ENCODE results near the gene TSPEAR. TPM values are rescaled to one million over a fixed set of nuclear protein-coding genes. Genes with fewer than 3 reads are reported as not detected.
A peak's percentile ranks its signal among the peaks of the same experiment; 100 is the strongest.

TSPEAR gene
- total RNA-seq, 2 donors from 2014 or later, result not detected

GRCh38 chr21:44677881-44678280, 33.5 kb downstream of the TSPEAR start:
- no peak overlapping the region for H3K4me3 ChIP-seq
- H3K4me1 ChIP-seq, result no peaks in the 10 kb centered on the region
- H3K36me3 ChIP-seq, result no peaks in the 10 kb centered on the region
- H3K9me3 ChIP-seq, result peaks cover 0 to 5% of the 10 kb centered on the region in 2 donors
- DNase-seq (ENCODE audit: low spot score), result peak; percentile 26
- H3K27me3 ChIP-seq, result no peaks in the 10 kb centered on the region
- no peak for TF ChIP-seq CTCF (IDR thresholded peaks at IDR 0.05)
- no peak overlapping the region for H3K27ac ChIP-seq

- no peaks in the 10 kb centered on the region for H3K4me1 ChIP-seq
- no peak overlapping the region for H3K27ac ChIP-seq
- no peaks in the 10 kb centered on the region for H3K36me3 ChIP-seq
- TF ChIP-seq CTCF (IDR thresholded peaks at IDR 0.05), result no peak
- H3K27me3 ChIP-seq, result no peaks in the 10 kb centered on the region
- no peak for DNase-seq (ENCODE audit: low spot score)
- peaks cover 0 to 22% of the 10 kb centered on the region in 2 donors for H3K9me3 ChIP-seq
- H3K4me3 ChIP-seq, result no peak overlapping the region
Observed at GRCh38 chr21:44671911-44672310, 39.5 kb downstream of the TSPEAR start.

- peak; percentile 9 for DNase-seq (ENCODE audit: low spot score)
- no peak for TF ChIP-seq CTCF (IDR thresholded peaks at IDR 0.05)
- Histone ChIP-seq H3K27me3 (no peaks in the 10 kb centered on the region), H3K9me3 (peaks cover 0 to 22% of the 10 kb centered on the region in 2 donors), H3K4me1 (no peaks in the 10 kb centered on the region), H3K36me3 (no peaks in the 10 kb centered on the region), H3K4me3 (no peak overlapping the region), H3K27ac (no peak overlapping the region)
Observed at GRCh38 chr21:44670642-44671432, 40.5 kb downstream of the TSPEAR start.

GRCh38 chr21:44667612-44668011, 43.8 kb downstream of the TSPEAR start:
- Histone ChIP-seq H3K27ac (no peak overlapping the region), H3K27me3 (no peaks in the 10 kb centered on the region), H3K4me1 (no peaks in the 10 kb centered on the region), H3K9me3 (peaks cover 0 to 14% of the 10 kb centered on the region in 2 donors), H3K4me3 (no peak overlapping the region), H3K36me3 (no peaks in the 10 kb centered on the region)
- no peak for TF ChIP-seq CTCF (IDR thresholded peaks at IDR 0.05)
- no peak for DNase-seq (ENCODE audit: low spot score)

GRCh38 chr21:44666401-44667320, 44.7 kb downstream of the TSPEAR start, which contains the start of gene KRTAP12-2:
TSS of gene KRTAP12-2 (minus strand) at chr21:44666927. CDS start at chr21:44666886, 41 bp downstream.
- Histone ChIP-seq H3K9me3 (peaks cover 0 to 5% of the 10 kb centered on the region in 2 donors), H3K36me3 (no peaks in the 10 kb centered on the region), H3K4me1 (no peaks in the 10 kb centered on the region), H3K27ac (no peak within 1 kb of the TSS), H3K4me3 (no peak within 1 kb of the TSS), H3K27me3 (no peaks in the 10 kb centered on the region)
- no peak for TF ChIP-seq CTCF (IDR thresholded peaks at IDR 0.05)
- DNase-seq (ENCODE audit: low spot score), result no peak

Data from right atrium auricular region (tissue), 2 donors.